OCI-LY7 (cell line): Measurements from ENCODE around the gene TFAP2C. TPM values are rescaled to one million over a fixed set of nuclear protein-coding genes. Genes with fewer than 3 reads are reported as not detected.

Experiments used
- BruUV-seq: library from RNA; stranded (reverse); fragments of 400-500 nt; replicated peaks from 2 replicates; lab custom pipeline; 2021; lab: Mats Ljungman, UMichigan
- CTCF ChIA-PET: fragments of 300-600 bp; sonication (Branson Sonifier 250); formaldehyde crosslinking; loops from one replicate; lab custom pipeline; 2022; ENCODE audit warnings: antibody characterized with exemption; ENCODE audit not compliant: unreplicated experiment; lab: Charles Lee
- POLR2A ChIA-PET: fragments of 300-600 bp; sonication (Branson Sonifier 250); formaldehyde crosslinking; loops from one replicate; lab custom pipeline; 2022; ENCODE audit warnings: antibody characterized with exemption; lab: Charles Lee
- DNase-seq: peaks from one replicate; pipeline ENCODE4 v3.0.0-alpha.2; 2015; ENCODE audit warnings: low spot score
- H2AFZ ChIP-seq: fragments of 200-600 bp; sonication (generic), shearing (Covaris generic); 2 replicates; pipeline ENCODE4 v1.6.1; 2014; ENCODE audit warnings: mild to moderate bottlenecking, antibody characterized with exemption, low read length, moderate library complexity
- H3K27ac ChIP-seq: fragments of 200-600 bp; sonication (generic); 2 replicates; pipeline ENCODE4 v1.5.1; 2014; ENCODE audit warnings: mixed run types, low read depth, mild to moderate bottlenecking, moderate library complexity, low read length, inconsistent platforms; ENCODE audit not compliant: poor library complexity, severe bottlenecking
- H3K36me3 ChIP-seq: fragments of 200-600 bp; sonication (generic); 2 replicates; pipeline ENCODE4 v1.6.1; 2014; ENCODE audit warnings: mild to moderate bottlenecking, antibody characterized with exemption, low read length, moderate library complexity, mixed read lengths; ENCODE audit not compliant: insufficient read depth
- H3K4me1 ChIP-seq: fragments of 200-600 bp; sonication (generic); 2 replicates; pipeline ENCODE4 v1.5.1; 2014; ENCODE audit warnings: mild to moderate bottlenecking, low read length; ENCODE audit not compliant: insufficient read depth, poor library complexity, severe bottlenecking
- H3K4me2 ChIP-seq: fragments of 200-600 bp; sonication (generic); 2 replicates; pipeline ENCODE4 v1.6.1; 2014; ENCODE audit warnings: mild to moderate bottlenecking, low read length
- H3K4me3 ChIP-seq: fragments of 200-600 bp; sonication (generic); 2 replicates; pipeline ENCODE4 v1.5.1; 2014; ENCODE audit warnings: mild to moderate bottlenecking, low read depth, low read length; ENCODE audit not compliant: poor library complexity, severe bottlenecking
- H3K79me2 ChIP-seq: fragments of 200-600 bp; sonication (generic); 2 replicates; pipeline ENCODE4 v1.6.1; 2016; ENCODE audit warnings: low read depth, mild to moderate bottlenecking, low read length, moderate library complexity, mixed read lengths; ENCODE audit not compliant: insufficient read depth
- H3K9me2 ChIP-seq: fragments of 200-600 bp; sonication (generic); 2 replicates; pipeline ENCODE4 v1.6.1; 2016; ENCODE audit warnings: mild to moderate bottlenecking, low read length, mixed read lengths; ENCODE audit not compliant: insufficient read depth
- H3K9me3 ChIP-seq: fragments of 200-600 bp; sonication (generic); 2 replicates; pipeline ENCODE4 v1.6.1; 2014; ENCODE audit warnings: mild to moderate bottlenecking, mixed run types, low read length, mixed read lengths
- H4K20me1 ChIP-seq: fragments of 200-600 bp; sonication (generic); 2 replicates; pipeline ENCODE4 v1.6.1; 2014; ENCODE audit warnings: mild to moderate bottlenecking, antibody characterized with exemption, low read length, moderate library complexity, mixed read lengths; ENCODE audit not compliant: insufficient read depth
- CTCF ChIP-seq: fragments of 200-600 bp; sonication (generic); conservative IDR thresholded peaks from 2 replicates; pipeline ENCODE4 v1.5.1; 2014; ENCODE audit warnings: mild to moderate bottlenecking, antibody characterized with exemption, low read length, moderate library complexity, mixed read lengths
- EZH2phosphoT487 ChIP-seq: fragments of 200-600 bp; sonication (generic); IDR thresholded peaks from 2 replicates; pipeline ENCODE4 v1.6.1; 2018; ENCODE audit warnings: low read depth, borderline replicate concordance, mild to moderate bottlenecking, mixed run types, antibody characterized with exemption, low read length, moderate library complexity, mixed read lengths
- intact Hi-C: fragments of 100-400 bp; cut with micrococcal nuclease; formaldehyde crosslinking; loops from one replicate; pipeline ENCODE4 v1.10.0; 2022; ENCODE audit not compliant: unreplicated experiment
- total RNA-seq, 2 experiments: library from RNA; depleted of rRNA in 1 of 2; stranded (reverse); fragments of >200 nt in 1 of 2; shearing (Covaris generic) in 1 of 2; gene quantifications; 2 replicates each; pipeline ENCODE4 v1.2.3, GENCODE V29; 2014 to 2022

The TFAP2C gene
- total RNA-seq, 2 experiments from 2014 or later, result not detected

- Histone ChIP-seq H4K20me1 (no peaks in the 10 kb centered on the region), H3K9me3 (no peaks in the 10 kb centered on the region), H3K79me2 (no peaks in the 10 kb centered on the region), H3K4me2 (no peak overlapping the region), H3K4me1 (no peaks in the 10 kb centered on the region), H3K4me3 (no peak overlapping the region), H3K9me2 (no peaks in the 10 kb centered on the region), H3K27ac (no peak overlapping the region), H3K36me3 (no peaks in the 10 kb centered on the region), H2AFZ (no peak overlapping the region)
- TF ChIP-seq EZH2phosphoT487, result no peak
- TF ChIP-seq CTCF, result no peak
- ChIA-PET POLR2A (no interaction called here), CTCF (no interaction called here)
- intact Hi-C loops, result no loop called here
- no TSS peak for BruUV-seq
- DNase-seq, result no peak
Observed at GRCh38 chr20:56601166-56601565, 27.9 kb upstream of the TFAP2C start.

- Histone ChIP-seq H3K9me3 (no peaks in the 10 kb centered on the region), H3K9me2 (no peaks in the 10 kb centered on the region), H3K4me3 (no peak overlapping the region), H3K36me3 (no peaks in the 10 kb centered on the region), H4K20me1 (no peaks in the 10 kb centered on the region), H3K4me2 (no peak overlapping the region), H3K4me1 (no peaks in the 10 kb centered on the region), H2AFZ (no peak overlapping the region), H3K79me2 (no peaks in the 10 kb centered on the region), H3K27ac (no peak overlapping the region)
- CTCF ChIA-PET, result no interaction called here
- POLR2A ChIA-PET, result no interaction called here
- intact Hi-C loops, result no loop called here
- TF ChIP-seq CTCF (no peak), EZH2phosphoT487 (no peak)
- no TSS peak for BruUV-seq
- DNase-seq, result no peak
Observed at GRCh38 chr20:56604673-56605072, 24.4 kb upstream of the TFAP2C start.

- no peaks in the 10 kb centered on the region for H3K36me3 ChIP-seq
- no TSS peak for BruUV-seq
- intact Hi-C loops, result no loop called here
- no peak overlapping the region for H2AFZ ChIP-seq
- no peak for TF ChIP-seq EZH2phosphoT487
- no peak for TF ChIP-seq CTCF
- no peaks in the 10 kb centered on the region for H3K9me2 ChIP-seq
- H3K27ac ChIP-seq, result no peak overlapping the region
- H4K20me1 ChIP-seq, result no peaks in the 10 kb centered on the region
- H3K4me3 ChIP-seq, result no peak overlapping the region
- ChIA-PET POLR2A (no interaction called here), CTCF (no interaction called here)
- H3K9me3 ChIP-seq, result no peaks in the 10 kb centered on the region
- H3K79me2 ChIP-seq, result no peaks in the 10 kb centered on the region
- no peaks in the 10 kb centered on the region for H3K4me1 ChIP-seq
- no peak for DNase-seq
- no peak overlapping the region for H3K4me2 ChIP-seq
Observed at GRCh38 chr20:56605261-56605996, 23.7 kb upstream of the TFAP2C start.
